Effector memory CD8-positive, alpha-beta T cell (primary cell): Measurements from ENCODE around the gene NAXE.
"Not testable (repeated sequence)": the region's sequence is repeated elsewhere in the genome, so short reads cannot be mapped to it uniquely, and the experiment has no call there.

Experiments used
- ATAC-seq: fragments of 150-1000 bp; cut with Tn5 transposase; replicated peaks from 2 replicates; pipeline ENCODE4 v1.10.0; 2021; ENCODE audit warnings: mild to moderate bottlenecking, moderate library complexity
- DNase-seq, 3 experiments: peaks; one replicate each; pipeline ENCODE4 v3.0.0; 2021
- H3K27ac Mint-ChIP-seq, 2 donors: one replicate each; pipeline ENCODE4 v1.8.0; 2022; ENCODE audit warnings: mild to moderate bottlenecking in 2 of 2, mixed read lengths in 2 of 2, moderate library complexity in 2 of 2
- H3K27me3 Mint-ChIP-seq, 2 donors: one replicate each; pipeline ENCODE4 v1.8.0; 2022; ENCODE audit warnings: mixed read lengths in 2 of 2
- H3K36me3 Mint-ChIP-seq: one replicate; pipeline ENCODE4 v1.8.0; 2022; ENCODE audit warnings: mild to moderate bottlenecking, moderate library complexity, mixed read lengths; ENCODE audit not compliant: insufficient read depth
- H3K4me1 Mint-ChIP-seq, 2 donors: one replicate each; pipeline ENCODE4 v1.8.0; 2022; ENCODE audit warnings: low read depth in 2 of 2, mixed read lengths in 2 of 2
- H3K4me3 Mint-ChIP-seq, 2 donors: one replicate each; pipeline ENCODE4 v1.8.0; 2022; ENCODE audit warnings: mild to moderate bottlenecking in 2 of 2, mixed read lengths in 2 of 2, moderate library complexity in 2 of 2
- H3K9me3 Mint-ChIP-seq, 2 donors: one replicate each; pipeline ENCODE4 v1.8.0; 2022; ENCODE audit warnings: mixed read lengths in 2 of 2

Gene NAXE

GRCh38 chr1:156574039-156574633 is 17.4 kb upstream of the NAXE start:
- H3K9me3 Mint-ChIP-seq, result no peaks in the 10 kb centered on the region

GRCh38 chr1:156577550-156577949 is 14.0 kb upstream of the NAXE start:
- Mint-ChIP-seq H3K27ac (no peak overlapping the region), H3K4me3 (no peak overlapping the region), H3K9me3 (no peaks in the 10 kb centered on the region), H3K4me1 (peaks cover 11 to 14% of the 10 kb centered on the region in 2 donors), H3K27me3 (peaks cover 18 to 25% of the 10 kb centered on the region in 2 donors), H3K36me3 (no peaks in the 10 kb centered on the region)
- DNase-seq (no peak), ATAC-seq (no peak)

More at GRCh38 chr1:156574039-156574633, 17.4 kb upstream of the NAXE start:
- Mint-ChIP-seq H3K27ac (no peak overlapping the region), H3K36me3 (no peaks in the 10 kb centered on the region), H3K27me3 (peaks cover 38 to 43% of the 10 kb centered on the region in 2 donors), H3K4me3 (no peak overlapping the region), H3K4me1 (peaks cover 7 to 13% of the 10 kb centered on the region in 2 donors)
- ATAC-seq (no peak), DNase-seq (no peak)

GRCh38 chr1:156578055-156578454 is 13.5 kb upstream of the NAXE start:
- ATAC-seq (no peak), DNase-seq (no peak)
- peaks cover 10 to 14% of the 10 kb centered on the region in 2 donors for H3K4me1 Mint-ChIP-seq
- no peak overlapping the region for H3K27ac Mint-ChIP-seq
- H3K36me3 Mint-ChIP-seq, result no peaks in the 10 kb centered on the region
- H3K27me3 Mint-ChIP-seq, result peaks cover 13 to 20% of the 10 kb centered on the region in 2 donors
- no peak overlapping the region for H3K4me3 Mint-ChIP-seq
- no peaks in the 10 kb centered on the region for H3K9me3 Mint-ChIP-seq

GRCh38 chr1:156579472-156579871 is 12.1 kb upstream of the NAXE start, which contains the start of gene TTC24:
TTC24 (plus strand) TSS chr1:156579723; CDS start chr1:156581365, 1,642 bp downstream.
- peaks cover 0 to 8% of the 10 kb centered on the region in 2 donors for H3K27me3 Mint-ChIP-seq
- peaks cover 9 to 20% of the 10 kb centered on the region in 2 donors for H3K4me1 Mint-ChIP-seq
- DNase-seq (no peak), ATAC-seq (no peak)
- H3K4me3 Mint-ChIP-seq, result no peak within 1 kb of the TSS
- H3K36me3 Mint-ChIP-seq, result no peaks in the 10 kb centered on the region
- no peaks in the 10 kb centered on the region for H3K9me3 Mint-ChIP-seq
- H3K27ac Mint-ChIP-seq, result no peak within 1 kb of the TSS

- peak in 1 of 3 experiments; percentile 27 for DNase-seq
- H3K4me1 Mint-ChIP-seq, result peaks cover 9 to 20% of the 10 kb centered on the region in 2 donors
Measured at GRCh38 chr1:156581661-156582387, 9.8 kb upstream of the NAXE start.

GRCh38 chr1:156582388-156583017 is 9.1 kb upstream of the NAXE start:
- Mint-ChIP-seq H3K9me3 (no peaks in the 10 kb centered on the region), H3K27ac (peak overlapping the region; percentile 90 to 92)
- peak; percentile 30 for ATAC-seq

More at GRCh38 chr1:156581661-156582387, 9.8 kb upstream of the NAXE start:
- Mint-ChIP-seq H3K27me3 (no peaks in the 10 kb centered on the region), H3K9me3 (no peaks in the 10 kb centered on the region), H3K36me3 (peaks cover 4% of the 10 kb centered on the region), H3K27ac (peak overlapping the region; percentile 90 to 92), H3K4me3 (peak overlapping the region; percentile 75 to 78)
- ATAC-seq, result peak; percentile 77

GRCh38 chr1:156583821-156584622 is 7.6 kb upstream of the NAXE start:
- H3K4me3 Mint-ChIP-seq, result peak overlapping the region in 1 of 2 donors; percentile 46
- H3K9me3 Mint-ChIP-seq, result no peaks in the 10 kb centered on the region
- ATAC-seq (peak; percentile 69), DNase-seq (peak; percentile 73 to 75 (median 74))
- H3K27ac Mint-ChIP-seq, result peak overlapping the region in 1 of 2 donors; percentile 51
- peaks cover 4% of the 10 kb centered on the region for H3K36me3 Mint-ChIP-seq
- H3K4me1 Mint-ChIP-seq, result peaks cover 9 to 20% of the 10 kb centered on the region in 2 donors
- no peaks in the 10 kb centered on the region for H3K27me3 Mint-ChIP-seq

More at GRCh38 chr1:156582388-156583017, 9.1 kb upstream of the NAXE start:
- no peak for DNase-seq
- Mint-ChIP-seq H3K36me3 (peaks cover 4% of the 10 kb centered on the region), H3K4me1 (peaks cover 9 to 20% of the 10 kb centered on the region in 2 donors), H3K27me3 (no peaks in the 10 kb centered on the region), H3K4me3 (peak overlapping the region; percentile 75 to 78)

- H3K9me3 Mint-ChIP-seq, result no peaks in the 10 kb centered on the region
- H3K4me3 Mint-ChIP-seq, result no peak overlapping the region
- ATAC-seq (no peak), DNase-seq (no peak)
- peaks cover 4% of the 10 kb centered on the region for H3K36me3 Mint-ChIP-seq
- H3K27ac Mint-ChIP-seq, result no peak overlapping the region
- H3K27me3 Mint-ChIP-seq, result no peaks in the 10 kb centered on the region
- peaks cover 9 to 20% of the 10 kb centered on the region in 2 donors for H3K4me1 Mint-ChIP-seq
Measured at GRCh38 chr1:156584813-156585212, 6.8 kb upstream of the NAXE start.

- no peak for ATAC-seq
- H3K36me3 Mint-ChIP-seq, result peaks cover 4% of the 10 kb centered on the region
- H3K27me3 Mint-ChIP-seq, result no peaks in the 10 kb centered on the region
- no peak overlapping the region for H3K27ac Mint-ChIP-seq
- no peak for DNase-seq
- H3K9me3 Mint-ChIP-seq, result no peaks in the 10 kb centered on the region
- H3K4me3 Mint-ChIP-seq, result no peak overlapping the region
- peaks cover 7 to 21% of the 10 kb centered on the region in 2 donors for H3K4me1 Mint-ChIP-seq
Measured at GRCh38 chr1:156586323-156586722, 5.3 kb upstream of the NAXE start.

- H3K27ac Mint-ChIP-seq, result no peak overlapping the region
- no peaks in the 10 kb centered on the region for H3K9me3 Mint-ChIP-seq
- H3K36me3 Mint-ChIP-seq, result peaks cover 4% of the 10 kb centered on the region
- H3K4me3 Mint-ChIP-seq, result no peak overlapping the region
- no peak for ATAC-seq
- no peak for DNase-seq
- H3K27me3 Mint-ChIP-seq, result no peaks in the 10 kb centered on the region
- peaks cover 6 to 22% of the 10 kb centered on the region in 2 donors for H3K4me1 Mint-ChIP-seq
Measured at GRCh38 chr1:156586892-156587477, 4.6 kb upstream of the NAXE start.

GRCh38 chr1:156587927-156588326 is 3.6 kb upstream of the NAXE start:
- not testable (repeated sequence) for H3K27me3 Mint-ChIP-seq, H3K9me3 Mint-ChIP-seq, H3K4me3 Mint-ChIP-seq, H3K27ac Mint-ChIP-seq, DNase-seq, H3K36me3 Mint-ChIP-seq, ATAC-seq
- peaks cover 3 to 18% of the 10 kb centered on the region in 2 donors for H3K4me1 Mint-ChIP-seq

- H3K36me3 Mint-ChIP-seq, result peaks cover 4% of the 10 kb centered on the region
- no peak overlapping the region for H3K27ac Mint-ChIP-seq
- no peak overlapping the region for H3K4me3 Mint-ChIP-seq
- peaks cover 3 to 11% of the 10 kb centered on the region in 2 donors for H3K4me1 Mint-ChIP-seq
- no peaks in the 10 kb centered on the region for H3K9me3 Mint-ChIP-seq
- DNase-seq (no peak), ATAC-seq (no peak)
- no peaks in the 10 kb centered on the region for H3K27me3 Mint-ChIP-seq
Measured at GRCh38 chr1:156589546-156589945, 2.0 kb upstream of the NAXE start.
